ENCODE measurements around the gene TEX14.
"Not testable (repeated sequence)": the region's sequence is repeated elsewhere in the genome, so short reads cannot be mapped to it uniquely, and the experiment has no call there.

The TEX14 gene

DNA sequence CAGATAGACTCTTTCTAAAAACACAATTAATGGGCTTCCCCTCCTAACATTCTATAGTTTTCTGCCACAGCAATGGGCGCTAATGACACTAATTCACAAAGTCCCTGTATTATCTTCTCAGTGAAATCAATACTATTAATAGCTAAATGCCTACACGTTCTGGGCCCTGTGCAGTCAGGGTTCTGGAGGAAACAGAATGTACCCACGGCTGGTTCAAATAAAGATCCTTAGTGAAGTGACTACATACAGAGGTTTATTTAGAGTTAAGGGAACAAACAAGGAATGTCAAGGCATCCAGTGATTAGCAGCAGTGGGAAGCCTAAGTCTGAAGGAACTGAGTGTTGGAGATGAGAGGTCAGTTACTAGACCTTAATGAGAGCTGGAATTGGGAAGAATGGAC, 133.9 kb downstream of the TEX14 start:
- DNase-seq (ENCODE audit: low read depth), result no peak

DNA sequence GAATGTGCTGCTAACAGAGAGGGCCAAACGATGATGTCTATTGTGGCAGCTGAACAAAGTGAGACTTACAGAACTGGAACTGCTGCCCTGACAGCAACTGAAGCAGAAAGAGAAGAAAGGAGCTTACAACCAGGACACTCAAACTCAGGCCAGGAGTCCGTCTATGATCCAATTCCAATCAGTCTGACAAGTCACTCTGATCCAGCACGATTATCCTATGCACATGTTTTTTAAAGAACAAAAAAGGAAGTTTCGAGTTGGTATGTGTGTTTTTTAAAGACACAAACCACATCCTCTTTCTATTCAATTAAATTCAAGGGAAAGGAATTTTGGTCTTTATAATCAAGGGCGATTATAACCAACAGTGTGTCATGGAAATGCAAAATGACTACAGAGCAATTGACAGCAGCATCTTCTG, 135.0 kb downstream of the TEX14 start:
- no peak for DNase-seq (ENCODE audit: low read depth)

- not testable (repeated sequence) for DNase-seq (ENCODE audit: low read depth)
These were observed 136.7 kb downstream of the TEX14 start for GRCh38 chr17:58555109-58555508.

GRCh38 chr17:58541249-58541648, 150.6 kb downstream of the TEX14 start:
- DNase-seq (ENCODE audit: low read depth), result no peak

DNA sequence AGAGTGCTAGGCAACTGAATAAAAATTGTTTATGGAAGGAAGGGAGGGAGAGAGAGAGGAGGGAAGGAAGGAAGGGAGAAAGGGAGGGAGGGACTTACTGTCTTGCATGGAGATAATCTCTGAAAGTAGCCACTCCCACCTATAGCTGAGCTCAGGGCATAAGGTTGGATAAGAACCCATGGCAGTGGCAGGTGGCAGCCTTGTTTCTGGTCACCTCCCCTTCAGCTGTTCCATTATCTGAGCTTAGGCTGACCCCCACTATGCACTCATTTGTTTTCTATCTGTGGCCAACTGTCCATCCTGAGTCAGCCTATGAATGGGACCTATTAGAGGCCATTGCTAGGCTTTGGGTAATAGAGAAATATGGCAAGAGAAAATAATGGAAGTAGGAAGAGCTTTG, 152.1 kb downstream of the TEX14 start:
- DNase-seq (ENCODE audit: low read depth), result no peak

- DNase-seq (ENCODE audit: low read depth), result no peak
These were observed 152.9 kb downstream of the TEX14 start for GRCh38 chr17:58538811-58539409.

GRCh38 chr17:58537266-58537665, 154.6 kb downstream of the TEX14 start:
- no peak for DNase-seq (ENCODE audit: low read depth)

GRCh38 chr17:58536542-58536941, 155.3 kb downstream of the TEX14 start:
- DNase-seq (ENCODE audit: low read depth), result no peak

- DNase-seq (ENCODE audit: low read depth), result no peak
These were observed 156.4 kb downstream of the TEX14 start for GRCh38 chr17:58535431-58535830.

GRCh38 chr17:58534901-58535421, 156.9 kb downstream of the TEX14 start:
- DNase-seq (ENCODE audit: low read depth), result no peak

DNA sequence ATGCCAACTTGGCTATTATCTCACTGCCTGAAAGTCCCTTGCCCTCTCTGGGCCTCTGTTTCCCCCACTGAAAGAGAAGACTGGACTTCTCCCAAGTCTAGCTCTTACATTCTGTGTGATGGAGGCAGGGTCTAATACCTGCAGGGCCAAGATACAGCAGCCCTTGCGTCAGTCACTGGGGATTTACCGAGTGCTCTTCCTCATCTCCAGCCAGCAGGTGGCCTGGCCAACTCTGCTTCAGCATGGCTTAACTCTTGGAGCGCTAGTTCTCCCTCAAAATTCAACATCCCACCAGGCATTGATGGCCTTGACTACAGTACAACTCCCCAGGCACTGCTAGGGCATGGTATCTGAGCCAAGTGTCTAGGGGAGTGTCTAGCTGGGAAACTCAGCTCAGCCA, 157.5 kb downstream of the TEX14 start:
- no peak for DNase-seq (ENCODE audit: low read depth)

- no peak for DNase-seq (ENCODE audit: low read depth)
These were observed 158.1 kb downstream of the TEX14 start for GRCh38 chr17:58533616-58534188.

GRCh38 chr17:58532555-58532951, 159.3 kb downstream of the TEX14 start:
- no peak for DNase-seq (ENCODE audit: low read depth)

- DNase-seq (ENCODE audit: low read depth), result no peak
These were observed 159.9 kb downstream of the TEX14 start for GRCh38 chr17:58531661-58532554.

DNA sequence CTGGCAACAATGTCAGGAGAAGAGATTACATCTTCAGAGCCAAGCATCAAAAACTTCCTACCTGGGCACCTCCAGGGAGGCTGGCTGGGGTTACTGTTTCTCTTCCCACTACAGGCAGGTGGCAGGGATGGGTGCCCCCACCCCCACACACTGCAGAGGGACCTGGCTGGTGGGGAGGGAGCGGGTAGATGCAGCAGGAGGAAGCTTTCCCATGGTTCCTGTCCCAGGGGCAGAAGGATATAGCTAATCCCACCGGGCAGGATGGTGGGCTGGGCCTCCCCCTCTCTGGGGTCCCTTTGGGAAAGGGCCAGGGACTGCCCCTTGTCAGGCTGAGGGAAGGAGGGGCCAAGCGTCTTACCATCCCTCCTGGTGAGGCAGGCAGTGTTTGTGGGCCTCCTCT, 160.7 kb downstream of the TEX14 start:
- DNase-seq (ENCODE audit: low read depth), result no peak

DNA sequence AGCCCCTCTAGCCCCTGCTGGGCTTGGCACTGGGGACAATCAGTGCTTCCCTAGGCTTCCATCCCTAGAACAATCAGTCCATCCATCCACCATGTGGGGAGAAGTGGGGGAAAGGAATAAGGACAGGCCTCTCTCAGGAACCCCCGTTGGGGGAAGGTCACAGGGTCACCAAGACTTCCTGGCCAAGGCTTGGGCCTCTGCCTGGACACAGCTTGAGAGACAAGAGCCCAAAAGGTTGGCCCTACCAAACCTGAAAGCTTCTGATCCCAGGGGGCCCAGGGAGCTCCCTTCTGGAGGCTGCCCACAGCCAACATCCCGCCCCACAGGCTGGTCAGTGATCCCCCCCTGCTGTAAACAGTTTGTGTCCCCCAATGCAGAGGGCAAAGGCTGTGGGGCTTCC, 161.2 kb downstream of the TEX14 start:
- DNase-seq (ENCODE audit: low read depth), result no peak

GRCh38 chr17:58529275-58529674, 162.6 kb downstream of the TEX14 start:
- DNase-seq (ENCODE audit: low read depth), result no peak

- DNase-seq (ENCODE audit: low read depth), result no peak
These were observed 163.4 kb downstream of the TEX14 start for GRCh38 chr17:58528443-58528842.

DNA sequence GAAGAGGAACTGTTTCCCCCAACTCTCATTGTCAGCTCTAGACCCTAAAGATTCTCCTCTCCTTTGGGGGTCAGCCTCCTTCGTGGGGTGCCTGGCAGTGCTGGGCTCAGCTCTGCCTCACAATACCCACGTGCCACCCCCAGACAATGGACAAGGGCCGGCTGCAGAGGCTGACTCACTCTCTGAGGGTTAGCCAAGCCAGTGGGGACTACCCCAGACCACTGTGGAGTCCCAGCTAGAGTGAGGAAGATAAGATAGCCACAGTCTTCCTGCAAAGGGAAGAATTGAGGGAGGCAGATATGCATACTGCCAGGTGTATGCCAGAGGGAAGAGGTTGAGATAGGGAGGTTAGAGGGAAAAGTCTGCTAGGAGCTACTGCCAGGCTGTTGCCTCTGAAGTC, 163.9 kb downstream of the TEX14 start:
- no peak for DNase-seq (ENCODE audit: low read depth)

GRCh38 chr17:58527306-58527705, 164.5 kb downstream of the TEX14 start:
- DNase-seq (ENCODE audit: low read depth), result no peak

DNA sequence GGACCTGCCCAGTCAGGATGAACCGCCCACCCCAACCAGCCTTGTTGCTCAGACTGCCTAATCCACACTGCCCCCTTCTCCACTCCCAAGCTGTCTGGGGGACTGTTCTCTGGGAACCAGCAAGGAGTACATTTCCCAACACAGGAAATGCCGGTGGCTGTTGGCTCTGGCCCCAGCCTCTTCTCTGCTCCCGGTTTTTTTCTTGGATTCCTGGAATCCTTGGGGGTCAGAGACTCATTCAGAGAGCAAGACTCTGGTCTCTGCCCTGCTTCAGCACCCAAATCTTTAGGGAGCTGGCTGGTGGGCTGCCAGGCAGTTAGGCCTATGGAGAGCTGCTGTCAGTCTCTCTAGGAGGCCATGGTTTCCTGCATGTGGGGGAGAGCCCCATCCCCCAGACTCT, 166.6 kb downstream of the TEX14 start:
- DNase-seq (ENCODE audit: low read depth), result no peak

- DNase-seq (ENCODE audit: low read depth), result no peak
These were observed 170.2 kb downstream of the TEX14 start for GRCh38 chr17:58521680-58522079.

DNA sequence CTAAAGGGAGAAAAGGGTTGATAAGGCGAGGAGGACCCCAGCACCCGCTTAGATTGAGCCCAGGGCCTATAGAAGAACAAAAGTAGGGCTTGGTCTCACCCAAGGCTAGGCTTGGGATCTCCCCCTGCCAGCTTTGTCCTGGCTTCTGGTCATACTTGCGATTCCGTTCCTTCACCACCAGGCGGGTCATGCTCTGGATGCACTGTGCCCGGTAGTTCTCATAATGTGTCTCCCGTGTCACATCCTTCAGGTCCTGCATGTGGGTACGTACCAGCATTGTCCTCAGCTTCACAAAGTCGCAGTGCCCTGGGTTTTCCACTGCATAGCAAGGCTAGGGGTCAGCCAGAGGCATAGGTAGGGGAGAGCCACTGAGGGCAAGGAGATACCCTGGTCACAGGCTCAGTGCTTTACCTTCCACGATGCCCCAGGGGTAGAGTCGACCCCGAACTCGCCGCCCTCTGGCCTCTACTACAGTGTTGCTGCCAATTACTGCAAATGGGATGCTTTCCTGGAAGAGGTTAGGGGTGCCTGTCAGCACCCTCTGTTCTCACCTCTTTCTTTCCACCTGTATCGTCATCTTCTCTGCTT, 170.9 kb downstream of the TEX14 start:
- DNase-seq (ENCODE audit: low read depth), result no peak

Measured in CMK (cell line).